PFSK-1 (cell line): ENCODE data around the gene SPOCD1.

Source experiments
- FOXP2 ChIP-seq: optimal IDR thresholded peaks from 2 replicates; pipeline ENCODE3; 2011; ENCODE audit warnings: borderline replicate concordance, control low read depth, inconsistent platforms; ENCODE audit not compliant: insufficient read depth; ENCODE audit errors: extremely low read length, extremely low read depth
- POLR2AphosphoS5 ChIP-seq: IDR thresholded peaks from 2 replicates; pipeline ENCODE4 v1.6.1; 2012; ENCODE audit warnings: low read depth, mild to moderate bottlenecking, control low read depth, low read length, moderate library complexity
- REST ChIP-seq, 2 experiments: IDR thresholded peaks; 2 replicates each; pipeline versions ENCODE4 v1.6.1 to v1.8.0; 2011 to 2012; ENCODE audit warnings: low read depth in 2 of 2, low read length in 2 of 2, control low read depth in 1 of 2, inconsistent platforms in 1 of 2, mild to moderate bottlenecking in 1 of 2, moderate library complexity in 1 of 2; ENCODE audit not compliant: insufficient read depth in 1 of 2
- SIN3A ChIP-seq: IDR thresholded peaks from 2 replicates; pipeline ENCODE4 v1.6.1; 2012; ENCODE audit warnings: mild to moderate bottlenecking, low read length, moderate library complexity, borderline replicate concordance; ENCODE audit not compliant: insufficient read depth
- TAF1 ChIP-seq: IDR thresholded peaks from 2 replicates; pipeline ENCODE4 v1.6.1; 2012; ENCODE audit warnings: low read length, control low read depth, borderline replicate concordance; ENCODE audit not compliant: insufficient read depth

SPOCD1 gene

GRCh38 chr1:31757204-31757679 is 58.6 kb downstream of the SPOCD1 start:
- TF ChIP-seq FOXP2 (no peak), SIN3A (no peak), TAF1 (no peak), REST (IDR thresholded peaks at IDR 0.05; ENCODE audit: insufficient read depth in 1 of 2, low read depth in 2 of 2, low read length in 2 of 2) (no peak), POLR2AphosphoS5 (no peak)

GRCh38 chr1:31756578-31756977 is 59.2 kb downstream of the SPOCD1 start:
- TF ChIP-seq TAF1 (no peak), FOXP2 (no peak), POLR2AphosphoS5 (no peak)

- no peak for TF ChIP-seq TAF1
- TF ChIP-seq SIN3A = no peak
- no peak for TF ChIP-seq FOXP2
- TF ChIP-seq REST (IDR thresholded peaks at IDR 0.05; ENCODE audit: insufficient read depth in 1 of 2, low read depth in 2 of 2, low read length in 2 of 2) = no peak
- TF ChIP-seq POLR2AphosphoS5 = no peak
These were observed 59.9 kb downstream of the SPOCD1 start for GRCh38 chr1:31755850-31756492.

GRCh38 chr1:31755197-31755611 is 60.6 kb downstream of the SPOCD1 start:
- TF ChIP-seq POLR2AphosphoS5 = no peak
- TF ChIP-seq SIN3A = no peak
- no peak for TF ChIP-seq REST (IDR thresholded peaks at IDR 0.05; ENCODE audit: insufficient read depth in 1 of 2, low read depth in 2 of 2, low read length in 2 of 2)
- TF ChIP-seq FOXP2 = no peak
- no peak for TF ChIP-seq TAF1

- no peak for TF ChIP-seq POLR2AphosphoS5
- TF ChIP-seq TAF1 = no peak
- TF ChIP-seq REST (IDR thresholded peaks at IDR 0.05; ENCODE audit: insufficient read depth in 1 of 2, low read depth in 2 of 2, low read length in 2 of 2) = no peak
- TF ChIP-seq SIN3A = no peak
- no peak for TF ChIP-seq FOXP2
These were observed 61.4 kb downstream of the SPOCD1 start for GRCh38 chr1:31754397-31754796.
